Hematopoietic multipotent progenitor cell (in vitro differentiated cells): ENCODE data around the gene ME3. TPM values are rescaled to one million over a fixed set of nuclear protein-coding genes. Genes with fewer than 3 reads are reported as not detected.

Source experiments
- DNase-seq, 3 donors: peaks; one replicate each; pipeline ENCODE4 v3.0.0-alpha.2; 2011 to 2015; ENCODE audit warnings: low read depth in 2 of 3, low spot score in 2 of 3
- total RNA-seq: library from RNA; depleted of rRNA; stranded (reverse); fragments of >200 nt; gene quantifications from one replicate; pipeline ENCODE4 v1.2.3, GENCODE V29; 2012

ME3 gene
- total RNA-seq, 1 donor, result 131 TPM

- no peak for DNase-seq
Measured at GRCh38 chr11:86475027-86475426, 197.4 kb downstream of the ME3 start.

- no peak for DNase-seq
Measured at GRCh38 chr11:86473991-86474833, 198.2 kb downstream of the ME3 start.

GRCh38 chr11:86469491-86470388 is 202.7 kb downstream of the ME3 start:
- DNase-seq, result no peak

GRCh38 chr11:86468169-86468568 is 204.2 kb downstream of the ME3 start:
- no peak for DNase-seq

GRCh38 chr11:86464509-86465221 is 207.8 kb downstream of the ME3 start:
- DNase-seq, result no peak

- DNase-seq, result no peak
Measured at GRCh38 chr11:86463955-86464354, 208.5 kb downstream of the ME3 start.

GRCh38 chr11:86463120-86463519 is 209.3 kb downstream of the ME3 start:
- no peak for DNase-seq

GRCh38 chr11:86461892-86462291 is 210.5 kb downstream of the ME3 start:
- no peak for DNase-seq

- no peak for DNase-seq
Measured at GRCh38 chr11:86460461-86461385, 211.7 kb downstream of the ME3 start.

GRCh38 chr11:86459682-86460460 is 212.5 kb downstream of the ME3 start:
- DNase-seq, result no peak

- no peak for DNase-seq
Measured at GRCh38 chr11:86459002-86459385, 213.4 kb downstream of the ME3 start.

- DNase-seq, result no peak
Measured at GRCh38 chr11:86458294-86459001, 214.0 kb downstream of the ME3 start.

- DNase-seq, result peak; percentile 24 to 84 (median 64)
Measured at GRCh38 chr11:86456075-86456939, 216.1 kb downstream of the ME3 start.

- DNase-seq, result no peak
Measured at GRCh38 chr11:86453290-86454030, 219.0 kb downstream of the ME3 start.

GRCh38 chr11:86449993-86450629 is 222.3 kb downstream of the ME3 start:
- DNase-seq, result no peak

- DNase-seq, result no peak
Measured at GRCh38 chr11:86447763-86448480, 224.5 kb downstream of the ME3 start.
